BE2C (cell line): ENCODE results near the gene NCR3LG1.

Experiments used
- DNase-seq: peaks from one replicate; pipeline ENCODE4 v3.0.0-alpha.2; 2020
- H3K27me3 ChIP-seq: fragments of 250-450 bp; sonication (Bioruptor Pico); 2 replicates; pipeline ENCODE4 v1.5.1; 2020; ENCODE audit warnings: mild to moderate bottlenecking
- H3K36me3 ChIP-seq: fragments of 250-450 bp; sonication (Bioruptor Pico); 2 replicates; pipeline ENCODE4 v1.5.1; 2020; ENCODE audit warnings: mild to moderate bottlenecking
- H3K4me1 ChIP-seq: fragments of 250-450 bp; sonication (Bioruptor Pico); 2 replicates; pipeline ENCODE4 v1.5.1; 2020
- H3K4me3 ChIP-seq: 2 replicates; pipeline ENCODE4 v1.5.1; 2011; ENCODE audit warnings: low read depth, low read length
- H3K9me3 ChIP-seq: fragments of 250-450 bp; sonication (Bioruptor Pico); 2 replicates; pipeline ENCODE4 v1.5.1; 2020
- TF ChIP-seq, protein P1 (sequence below): IDR thresholded peaks from 2 replicates; pipeline ENCODE4 v1.5.1; 2012; ENCODE audit warnings: mild to moderate bottlenecking, low read depth, low read length

Gene NCR3LG1

DNA sequence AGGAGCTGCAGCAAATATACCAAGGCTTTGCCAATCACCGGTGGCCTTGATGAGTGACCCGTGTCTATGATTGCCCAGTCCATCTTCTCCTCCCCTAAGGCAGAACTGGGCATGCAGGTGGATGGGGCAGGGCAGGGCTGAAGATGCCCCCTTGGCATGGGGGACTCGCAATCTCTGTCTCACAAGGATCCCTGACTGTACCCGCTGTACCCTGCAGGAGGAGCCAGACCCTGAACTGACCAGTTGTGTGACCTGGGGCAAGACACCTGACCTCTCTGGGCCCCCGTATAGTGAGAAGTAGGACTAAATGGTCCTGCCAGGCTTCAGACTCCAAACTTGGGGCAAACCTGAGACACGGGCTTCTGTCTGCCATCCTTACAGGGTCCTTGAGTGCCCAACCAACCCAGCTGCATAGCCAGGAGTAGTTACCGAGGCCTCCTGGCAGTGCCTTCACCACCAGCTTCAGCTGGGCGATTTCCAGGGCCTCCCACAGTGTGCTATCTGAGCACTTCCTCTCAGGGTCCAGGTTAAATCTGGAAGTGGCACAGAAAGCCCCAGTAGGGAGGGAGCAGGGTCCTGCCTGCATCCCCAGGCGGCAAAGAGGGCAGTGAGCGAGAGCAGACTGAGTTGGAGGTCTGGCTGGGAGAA, 43.3 kb downstream of the NCR3LG1 start:
- no peak overlapping the region for H3K4me3 ChIP-seq
- no peak for DNase-seq
- TF ChIP-seq, protein P1, sequence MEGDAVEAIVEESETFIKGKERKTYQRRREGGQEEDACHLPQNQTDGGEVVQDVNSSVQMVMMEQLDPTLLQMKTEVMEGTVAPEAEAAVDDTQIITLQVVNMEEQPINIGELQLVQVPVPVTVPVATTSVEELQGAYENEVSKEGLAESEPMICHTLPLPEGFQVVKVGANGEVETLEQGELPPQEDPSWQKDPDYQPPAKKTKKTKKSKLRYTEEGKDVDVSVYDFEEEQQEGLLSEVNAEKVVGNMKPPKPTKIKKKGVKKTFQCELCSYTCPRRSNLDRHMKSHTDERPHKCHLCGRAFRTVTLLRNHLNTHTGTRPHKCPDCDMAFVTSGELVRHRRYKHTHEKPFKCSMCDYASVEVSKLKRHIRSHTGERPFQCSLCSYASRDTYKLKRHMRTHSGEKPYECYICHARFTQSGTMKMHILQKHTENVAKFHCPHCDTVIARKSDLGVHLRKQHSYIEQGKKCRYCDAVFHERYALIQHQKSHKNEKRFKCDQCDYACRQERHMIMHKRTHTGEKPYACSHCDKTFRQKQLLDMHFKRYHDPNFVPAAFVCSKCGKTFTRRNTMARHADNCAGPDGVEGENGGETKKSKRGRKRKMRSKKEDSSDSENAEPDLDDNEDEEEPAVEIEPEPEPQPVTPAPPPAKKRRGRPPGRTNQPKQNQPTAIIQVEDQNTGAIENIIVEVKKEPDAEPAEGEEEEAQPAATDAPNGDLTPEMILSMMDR: no peak

DNA sequence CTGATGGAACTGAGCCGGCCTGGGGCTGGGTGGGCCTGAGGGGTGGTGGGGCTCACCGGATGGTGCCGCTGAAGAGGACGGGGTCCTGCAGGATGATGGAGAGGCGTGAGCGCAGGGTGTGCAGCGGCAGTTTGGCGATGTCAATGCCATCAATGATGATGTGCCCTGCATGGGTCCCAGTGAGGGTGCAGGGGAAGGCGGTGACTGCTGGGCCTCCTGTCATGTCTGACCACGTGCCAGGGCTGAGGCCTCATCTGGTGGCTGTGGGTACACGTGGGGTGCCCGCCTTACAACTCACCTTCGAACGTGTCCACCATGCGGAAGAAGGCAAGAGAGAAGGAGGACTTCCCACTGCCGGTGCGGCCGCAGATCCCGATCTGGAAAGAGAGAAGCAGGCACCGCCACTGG, 44.0 kb downstream of the NCR3LG1 start:
- Histone ChIP-seq H3K4me3 (no peak overlapping the region), H3K27me3 (no peaks in the 10 kb centered on the region), H3K4me1 (no peaks in the 10 kb centered on the region), H3K36me3 (no peaks in the 10 kb centered on the region), H3K9me3 (no peaks in the 10 kb centered on the region)
- DNase-seq: no peak
- TF ChIP-seq, protein P1: no peak

More for the DNA sequence above, 43.3 kb downstream of the NCR3LG1 start:
- no peaks in the 10 kb centered on the region for H3K4me1 ChIP-seq
- no peaks in the 10 kb centered on the region for H3K36me3 ChIP-seq
- no peaks in the 10 kb centered on the region for H3K27me3 ChIP-seq
- H3K9me3 ChIP-seq: no peaks in the 10 kb centered on the region

DNA sequence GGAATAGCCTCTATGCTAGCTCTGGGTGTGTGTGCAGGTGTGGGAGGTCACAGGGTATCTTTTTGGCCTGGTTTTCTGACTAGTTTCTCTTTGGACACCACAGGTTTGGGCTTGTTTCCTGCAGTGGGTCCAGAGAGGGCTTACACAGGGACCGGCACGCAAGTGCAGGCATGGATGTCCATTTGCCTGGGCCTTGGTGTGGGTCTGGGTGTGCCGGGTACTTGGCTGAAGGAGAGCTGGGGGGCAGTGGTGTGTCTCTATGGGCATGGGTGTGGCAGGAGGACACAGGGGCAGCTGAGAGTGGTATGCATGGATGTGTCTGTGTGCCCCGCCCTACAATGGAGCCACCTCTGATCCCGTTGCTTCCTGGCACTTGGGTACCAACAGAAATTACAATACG, 44.4 kb downstream of the NCR3LG1 start:
- TF ChIP-seq, protein P1: no peak
- Histone ChIP-seq H3K36me3 (no peaks in the 10 kb centered on the region), H3K9me3 (no peaks in the 10 kb centered on the region), H3K4me1 (no peaks in the 10 kb centered on the region), H3K4me3 (no peak overlapping the region), H3K27me3 (no peaks in the 10 kb centered on the region)
- DNase-seq: no peak

DNA sequence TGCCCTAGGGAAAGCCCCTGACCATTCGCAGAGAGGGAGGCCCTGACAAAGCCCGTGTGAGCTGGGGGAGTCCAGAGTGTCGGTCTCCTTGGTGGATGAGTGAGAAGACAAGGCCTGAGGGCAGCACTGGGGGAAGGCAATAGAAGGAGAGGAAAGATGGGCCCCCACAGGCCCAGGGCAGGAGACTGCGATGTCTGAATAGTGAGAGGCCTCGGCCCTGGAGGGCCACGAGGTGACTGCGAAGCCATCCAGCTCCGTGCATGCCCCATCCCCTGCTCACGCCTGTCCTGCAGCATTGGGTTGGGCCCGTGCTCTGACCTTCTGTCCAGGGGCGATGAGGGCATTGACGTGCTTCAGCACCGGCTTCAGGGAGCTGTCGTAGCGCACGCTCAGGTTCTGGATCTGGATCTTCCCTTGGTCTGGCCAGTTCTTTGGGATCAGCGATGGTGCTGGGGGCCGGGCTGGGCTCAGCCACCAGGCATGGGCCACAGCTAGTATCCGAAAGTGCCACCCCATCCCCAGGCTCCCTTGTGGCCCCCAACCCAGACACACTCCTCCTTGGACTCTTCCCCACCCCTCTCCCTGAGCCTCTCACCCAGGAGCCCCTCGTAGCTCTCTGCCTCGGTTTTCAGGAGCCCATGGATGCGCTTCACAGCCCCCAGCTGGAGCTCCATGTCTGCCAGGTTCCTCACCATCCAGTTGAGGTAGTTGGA, 45.2 kb downstream of the NCR3LG1 start:
- Histone ChIP-seq H3K36me3 (no peaks in the 10 kb centered on the region), H3K4me3 (no peak overlapping the region), H3K27me3 (no peaks in the 10 kb centered on the region), H3K9me3 (no peaks in the 10 kb centered on the region), H3K4me1 (no peaks in the 10 kb centered on the region)
- TF ChIP-seq, protein P1: no peak
- no peak for DNase-seq

DNA sequence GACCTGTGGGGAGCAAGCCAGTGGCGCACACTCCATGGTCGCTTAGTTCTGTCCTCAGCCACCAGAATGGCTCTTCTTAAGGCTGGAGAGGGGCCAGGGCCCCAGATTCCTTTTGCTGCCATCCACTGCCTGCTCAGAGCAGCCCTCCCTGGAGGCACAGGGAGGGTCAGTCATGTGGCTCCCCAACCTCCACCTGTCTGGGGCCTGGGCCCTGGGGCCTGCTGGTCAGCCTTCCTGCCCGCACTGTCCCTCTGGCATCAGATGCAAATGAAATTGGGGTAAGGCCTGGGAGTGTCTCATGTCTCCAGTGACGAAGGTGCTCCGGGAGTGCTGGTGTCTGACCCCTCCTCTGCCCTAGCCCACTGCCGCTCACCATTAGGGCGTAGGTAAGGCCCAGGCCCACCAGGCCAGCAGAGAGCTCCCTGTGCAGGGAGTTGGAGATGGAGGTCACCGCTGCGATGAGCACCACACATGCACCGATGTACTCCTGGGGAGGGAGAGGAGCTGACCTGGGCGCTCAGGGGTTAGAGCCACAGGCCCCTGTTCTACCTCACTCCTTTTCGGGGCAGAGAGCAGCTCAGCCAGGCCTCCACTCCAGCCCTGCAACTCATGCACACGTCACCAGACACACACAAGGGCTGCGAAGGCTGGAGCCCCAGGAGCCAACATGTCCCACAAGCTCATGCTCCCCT, 45.9 kb downstream of the NCR3LG1 start:
- TF ChIP-seq, protein P1: no peak
- Histone ChIP-seq H3K9me3 (no peaks in the 10 kb centered on the region), H3K27me3 (no peaks in the 10 kb centered on the region), H3K4me3 (no peak overlapping the region), H3K36me3 (no peaks in the 10 kb centered on the region), H3K4me1 (no peaks in the 10 kb centered on the region)
- no peak for DNase-seq

DNA sequence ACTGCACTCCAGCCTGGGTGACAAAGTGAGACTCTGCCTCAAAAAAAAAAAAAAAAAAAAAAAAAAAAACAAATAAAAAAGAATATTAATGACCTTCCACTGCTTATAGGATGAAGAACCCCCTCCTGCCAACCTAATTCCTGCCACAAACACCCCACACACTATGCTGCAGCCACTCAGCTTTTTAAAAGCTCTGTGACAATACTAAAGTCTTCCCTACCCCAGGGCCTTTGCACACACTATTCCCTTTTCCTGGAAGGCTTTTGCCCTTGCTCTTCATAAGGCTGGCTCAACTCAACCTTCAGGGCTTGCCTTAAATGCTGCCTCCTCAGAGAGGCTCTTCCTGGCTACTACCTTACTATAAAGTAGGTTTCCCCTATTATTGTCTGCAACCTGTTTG, 47.6 kb downstream of the NCR3LG1 start:
- no peaks in the 10 kb centered on the region for H3K36me3 ChIP-seq
- TF ChIP-seq, protein P1: no peak
- no peaks in the 10 kb centered on the region for H3K27me3 ChIP-seq
- no peak overlapping the region for H3K4me3 ChIP-seq
- H3K9me3 ChIP-seq: no peaks in the 10 kb centered on the region
- no peak for DNase-seq
- no peaks in the 10 kb centered on the region for H3K4me1 ChIP-seq
